Gastrocnemius medialis (tissue), 4 donors: ENCODE results near the gene TEX30. TPM values are rescaled to one million over a fixed set of nuclear protein-coding genes. Genes with fewer than 3 reads are reported as not detected.

Experiments used
- ATAC-seq, 2 donors: fragments of 150-250 bp; one replicate each; pipeline ENCODE4 v1.9.1; 2016
- DNase-seq, 2 donors: peaks; one replicate each; pipeline ENCODE4 v3.0.0-alpha.2; 2019
- H3K27ac ChIP-seq, 4 donors: fragments of 200-600 bp; sonication (generic); 1 replicate in 1 of 4; 2 replicates in 3 of 4; pipeline ENCODE4 v1.5.1; 2016 to 2018; ENCODE audit warnings: mild to moderate bottlenecking in 2 of 4, moderate library complexity in 1 of 4
- H3K27me3 ChIP-seq, 3 donors: fragments of 200-600 bp; sonication (generic) in 2 of 3; 1 replicate in 1 of 3; 2 replicates in 2 of 3; pipeline versions ENCODE4 v1.5.1 to v1.6.0; 2016 to 2019; ENCODE audit warnings: mild to moderate bottlenecking in 1 of 3, moderate library complexity in 1 of 3
- H3K36me3 ChIP-seq, 2 donors: fragments of 200-600 bp; sonication (generic) in 1 of 2; one replicate each; pipeline ENCODE4 v1.5.1; 2017 to 2018
- H3K4me1 ChIP-seq, 2 donors: fragments of 200-600 bp; sonication (generic) in 1 of 2; one replicate each; pipeline ENCODE4 v1.5.1; 2016 to 2017; ENCODE audit warnings: mild to moderate bottlenecking in 2 of 2
- H3K4me3 ChIP-seq, 4 donors: fragments of 200-600 bp; sonication (generic) in 3 of 4; 1 replicate in 1 of 4; 2 replicates in 3 of 4; pipeline ENCODE4 v1.5.1; 2016 to 2019; ENCODE audit warnings: mild to moderate bottlenecking in 2 of 4
- H3K9me3 ChIP-seq, 3 donors: fragments of 200-600 bp; sonication (generic) in 2 of 3; 1 replicate in 1 of 3; 2 replicates in 2 of 3; pipeline ENCODE4 v1.5.1; 2016 to 2019
- POLR2A ChIP-seq, 2 donors: fragments of 450-650 bp; IDR thresholded peaks; one replicate each; pipeline ENCODE4 v1.6.1; 2017; ENCODE audit warnings: antibody characterized with exemption in 2 of 2, mild to moderate bottlenecking in 2 of 2, moderate library complexity in 2 of 2
- in situ Hi-C, 4 donors: fragments of 200-750 bp; cut with MboI; loops; one replicate each; pipeline versions ENCODE4 v1.15.0 to v1.8.0; 2017; ENCODE audit warnings: low sequenced_read_pairs in 4 of 4
- intact Hi-C: fragments of 100-400 bp; cut with DNase I; formaldehyde crosslinking; loops from one replicate; pipeline ENCODE4 v1.15.1; 2023; ENCODE audit warnings: low total_unique reads
- total RNA-seq, 4 donors: library from RNA; depleted of rRNA; stranded (reverse); fragments of >200 nt; gene quantifications; one replicate each; pipeline versions ENCODE4 v1.1.0 to v1.2.3, GENCODE V29; 2016
- TF ChIP-seq, protein P1 (sequence below), 5 experiments: fragments of 450-650 bp in 3 of 5; fragments of 200-600 bp in 2 of 5; sonication (generic) in 2 of 5; IDR thresholded peaks in 4 of 5; conservative IDR thresholded peaks in 1 of 5; 1 replicate in 4 of 5; 2 replicates in 1 of 5; pipeline ENCODE4 v1.5.1; 2016 to 2019; ENCODE audit warnings: antibody characterized with exemption in 5 of 5, mild to moderate bottlenecking in 3 of 5, moderate library complexity in 3 of 5

TEX30 gene
- total RNA-seq, 4 donors from 2014 or later = 3.5 to 11.6 (median 10.2) TPM

DNA sequence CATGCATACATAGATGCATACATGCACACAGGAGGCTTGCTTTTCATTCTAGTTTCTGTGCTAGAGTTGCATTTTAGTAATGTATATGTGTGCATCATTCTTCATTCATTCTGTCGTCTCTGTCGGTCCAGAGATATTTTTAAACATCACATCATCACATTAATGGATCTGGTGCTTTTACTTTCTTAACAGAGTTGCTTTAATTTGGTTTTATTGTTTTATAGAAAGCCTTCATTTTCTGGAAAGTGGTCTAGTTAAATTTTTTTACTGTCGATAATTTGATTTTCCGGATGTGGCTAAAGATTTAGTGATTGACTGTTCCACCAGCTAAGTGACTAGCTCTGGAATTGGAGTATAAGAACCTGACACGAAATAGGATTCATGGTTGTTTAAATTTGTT lies 42.2 kb upstream of the TEX30 start:
- no peak for TF ChIP-seq POLR2A (IDR thresholded peaks at IDR 0.05)
- Histone ChIP-seq H3K36me3 (peaks cover 0 to 25% of the 10 kb centered on the region in 2 donors), H3K4me3 (no peak overlapping the region), H3K9me3 (no peaks in the 10 kb centered on the region), H3K4me1 (peaks cover 0 to 14% of the 10 kb centered on the region in 2 donors), H3K27ac (no peak overlapping the region), H3K27me3 (no peaks in the 10 kb centered on the region)
- no peak for ATAC-seq
- no peak for DNase-seq
- in situ Hi-C loops (no loop called here), intact Hi-C loops (no loop called here)

DNA sequence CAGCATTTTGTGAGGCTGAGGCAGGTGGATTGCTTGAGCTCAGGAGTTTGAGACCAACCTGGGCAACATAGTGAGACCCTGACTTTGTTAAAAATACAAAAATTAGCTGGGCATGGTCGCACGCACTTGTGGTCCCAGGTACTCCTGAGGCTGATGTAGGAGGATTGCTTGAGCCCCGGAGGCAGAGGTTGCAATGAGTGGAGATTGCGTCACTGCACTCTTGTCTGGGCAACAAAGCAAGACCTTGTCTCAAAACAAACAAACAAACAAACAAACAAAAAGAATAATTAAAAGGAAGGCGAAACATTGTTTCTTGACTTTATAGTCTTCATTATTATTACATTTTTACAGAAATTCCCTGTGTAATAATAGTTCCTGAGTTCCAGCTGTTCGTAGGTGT lies 41.2 kb upstream of the TEX30 start:
- Histone ChIP-seq H3K9me3 (no peaks in the 10 kb centered on the region), H3K4me3 (no peak overlapping the region), H3K36me3 (peaks cover 0 to 32% of the 10 kb centered on the region in 2 donors), H3K27ac (no peak overlapping the region), H3K27me3 (no peaks in the 10 kb centered on the region), H3K4me1 (peaks cover 0 to 14% of the 10 kb centered on the region in 2 donors)
- intact Hi-C loops = no loop called here
- TF ChIP-seq, protein P1, sequence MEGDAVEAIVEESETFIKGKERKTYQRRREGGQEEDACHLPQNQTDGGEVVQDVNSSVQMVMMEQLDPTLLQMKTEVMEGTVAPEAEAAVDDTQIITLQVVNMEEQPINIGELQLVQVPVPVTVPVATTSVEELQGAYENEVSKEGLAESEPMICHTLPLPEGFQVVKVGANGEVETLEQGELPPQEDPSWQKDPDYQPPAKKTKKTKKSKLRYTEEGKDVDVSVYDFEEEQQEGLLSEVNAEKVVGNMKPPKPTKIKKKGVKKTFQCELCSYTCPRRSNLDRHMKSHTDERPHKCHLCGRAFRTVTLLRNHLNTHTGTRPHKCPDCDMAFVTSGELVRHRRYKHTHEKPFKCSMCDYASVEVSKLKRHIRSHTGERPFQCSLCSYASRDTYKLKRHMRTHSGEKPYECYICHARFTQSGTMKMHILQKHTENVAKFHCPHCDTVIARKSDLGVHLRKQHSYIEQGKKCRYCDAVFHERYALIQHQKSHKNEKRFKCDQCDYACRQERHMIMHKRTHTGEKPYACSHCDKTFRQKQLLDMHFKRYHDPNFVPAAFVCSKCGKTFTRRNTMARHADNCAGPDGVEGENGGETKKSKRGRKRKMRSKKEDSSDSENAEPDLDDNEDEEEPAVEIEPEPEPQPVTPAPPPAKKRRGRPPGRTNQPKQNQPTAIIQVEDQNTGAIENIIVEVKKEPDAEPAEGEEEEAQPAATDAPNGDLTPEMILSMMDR (IDR thresholded peaks at IDR 0.05 in 4 of 5, conservative IDR thresholded peaks at IDR 0.05 in 1 of 5) = no peak
- no peak for TF ChIP-seq POLR2A (IDR thresholded peaks at IDR 0.05)
- in situ Hi-C loops = no loop called here
- ATAC-seq = no peak
- DNase-seq = no peak

DNA sequence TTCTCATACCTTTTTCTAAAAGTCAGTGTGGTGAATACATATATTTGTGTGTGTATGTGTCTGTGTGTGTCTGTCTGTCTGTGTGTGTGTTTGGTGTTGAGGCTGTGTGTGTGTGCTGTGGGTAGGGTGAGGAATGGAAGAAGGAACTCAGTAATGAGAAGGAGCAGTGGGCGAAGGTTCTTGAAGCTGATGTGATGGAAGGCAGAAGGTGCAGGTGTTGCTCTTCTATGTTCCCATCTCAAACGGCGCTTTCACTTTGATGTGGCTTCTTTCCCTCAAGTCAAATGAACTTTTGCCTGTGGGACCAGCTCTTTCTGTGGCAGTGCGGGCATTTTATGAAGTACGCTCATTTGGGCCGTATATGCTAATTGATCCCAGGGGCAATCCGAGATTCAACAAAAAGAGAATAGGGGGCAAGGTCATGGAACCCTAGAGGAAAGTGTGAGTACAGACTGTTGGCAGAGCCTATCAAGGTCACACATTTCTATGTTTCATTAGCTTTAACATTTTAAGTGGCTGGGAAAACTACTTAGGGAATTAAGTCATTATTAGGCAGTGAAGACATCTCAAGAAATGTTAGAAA lies 40.5 kb upstream of the TEX30 start:
- in situ Hi-C loops (no loop called here), intact Hi-C loops (no loop called here)
- no peak overlapping the region for H3K27ac ChIP-seq
- TF ChIP-seq, protein P1 (IDR thresholded peaks at IDR 0.05 in 4 of 5, conservative IDR thresholded peaks at IDR 0.05 in 1 of 5) = no peak
- no peak for TF ChIP-seq POLR2A (IDR thresholded peaks at IDR 0.05)
- peaks cover 0 to 30% of the 10 kb centered on the region in 2 donors for H3K36me3 ChIP-seq
- H3K27me3 ChIP-seq = no peaks in the 10 kb centered on the region
- H3K4me3 ChIP-seq = no peak overlapping the region
- ATAC-seq = no peak
- no peak for DNase-seq
- H3K4me1 ChIP-seq = peaks cover 0 to 14% of the 10 kb centered on the region in 2 donors
- no peaks in the 10 kb centered on the region for H3K9me3 ChIP-seq

DNA sequence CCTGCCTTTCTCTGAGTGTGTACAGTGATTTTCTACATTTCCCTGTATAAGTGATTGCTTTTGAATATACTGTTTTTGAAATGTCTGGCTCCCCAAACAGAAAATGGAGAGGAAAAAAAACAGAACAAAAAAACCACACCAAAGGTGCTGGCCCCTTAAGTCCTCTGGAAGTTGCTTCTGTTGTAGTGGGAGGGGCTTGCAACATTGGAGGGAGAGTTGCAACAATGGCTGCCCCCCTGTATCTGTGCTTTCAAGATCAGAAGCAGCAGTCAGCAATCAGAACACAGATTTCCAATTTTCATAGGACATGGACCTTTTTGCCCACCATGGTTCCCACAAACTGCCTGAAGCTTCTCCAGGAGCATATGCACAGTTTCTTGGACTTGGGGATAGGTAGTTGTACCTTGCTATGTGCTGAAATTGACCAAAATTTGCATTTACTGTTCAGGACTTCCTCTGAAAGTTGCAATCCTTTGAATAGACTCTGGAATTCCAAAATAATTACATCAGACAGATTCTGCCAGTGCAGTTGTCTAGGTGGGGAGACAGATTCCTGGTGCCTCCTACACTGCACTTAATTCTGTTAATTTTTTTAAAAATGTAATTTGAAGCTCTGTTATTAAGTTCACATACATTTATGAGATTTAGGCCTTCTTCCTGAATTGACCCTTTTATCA lies 39.2 kb upstream of the TEX30 start:
- TF ChIP-seq POLR2A (IDR thresholded peaks at IDR 0.05) = no peak
- TF ChIP-seq, protein P1 (IDR thresholded peaks at IDR 0.05 in 4 of 5, conservative IDR thresholded peaks at IDR 0.05 in 1 of 5) = no peak
- no peak overlapping the region for H3K27ac ChIP-seq
- H3K4me1 ChIP-seq = peaks cover 0 to 14% of the 10 kb centered on the region in 2 donors
- no peak overlapping the region for H3K4me3 ChIP-seq
- ATAC-seq (no peak), DNase-seq (no peak)
- H3K9me3 ChIP-seq = no peaks in the 10 kb centered on the region
- no peaks in the 10 kb centered on the region for H3K27me3 ChIP-seq
- in situ Hi-C loops (no loop called here), intact Hi-C loops (no loop called here)
- peaks cover 0 to 25% of the 10 kb centered on the region in 2 donors for H3K36me3 ChIP-seq

DNA sequence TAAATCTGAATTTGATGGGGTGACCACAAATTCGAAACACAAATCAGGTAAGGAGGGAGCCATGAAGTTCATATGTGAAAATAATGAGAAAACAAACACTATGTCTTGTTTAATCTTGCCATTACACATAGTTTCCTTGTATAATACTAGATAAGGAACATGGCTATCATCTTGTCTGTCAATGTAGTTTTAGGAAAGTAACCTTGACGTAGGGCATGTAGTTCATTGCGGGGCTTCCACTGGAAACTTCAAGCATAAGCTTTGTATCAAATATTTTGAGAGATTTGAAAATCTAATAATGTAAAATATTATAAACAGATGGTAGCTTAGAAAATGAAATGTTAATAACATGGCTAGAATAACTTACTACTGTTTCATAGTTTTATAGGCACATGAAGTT lies 34.1 kb upstream of the TEX30 start:
- H3K36me3 ChIP-seq = peaks cover 0 to 22% of the 10 kb centered on the region in 2 donors
- no peak overlapping the region for H3K27ac ChIP-seq
- no peak overlapping the region for H3K4me3 ChIP-seq
- H3K27me3 ChIP-seq = no peaks in the 10 kb centered on the region
- intact Hi-C loops = no loop called here
- ATAC-seq = no peak
- in situ Hi-C loops = no loop called here
- H3K9me3 ChIP-seq = no peaks in the 10 kb centered on the region
- TF ChIP-seq POLR2A (IDR thresholded peaks at IDR 0.05) = no peak
- TF ChIP-seq, protein P1 (IDR thresholded peaks at IDR 0.05 in 4 of 5, conservative IDR thresholded peaks at IDR 0.05 in 1 of 5) = no peak
- DNase-seq = no peak
- H3K4me1 ChIP-seq = peaks cover 10 to 13% of the 10 kb centered on the region in 2 donors
